ENCODE data around the gene MYBPC3. TPM values are rescaled to one million over a fixed set of nuclear protein-coding genes. Genes with fewer than 3 reads are reported as not detected.
A peak's percentile ranks its signal among the peaks of the same experiment; 100 is the strongest.
"Not testable (repeated sequence)": the region's sequence is repeated elsewhere in the genome, so short reads cannot be mapped to it uniquely, and the experiment has no call there.

MYBPC3 gene
- total RNA-seq, 1 experiment from 2014 or later, result not detected

- TF ChIP-seq, protein P1, sequence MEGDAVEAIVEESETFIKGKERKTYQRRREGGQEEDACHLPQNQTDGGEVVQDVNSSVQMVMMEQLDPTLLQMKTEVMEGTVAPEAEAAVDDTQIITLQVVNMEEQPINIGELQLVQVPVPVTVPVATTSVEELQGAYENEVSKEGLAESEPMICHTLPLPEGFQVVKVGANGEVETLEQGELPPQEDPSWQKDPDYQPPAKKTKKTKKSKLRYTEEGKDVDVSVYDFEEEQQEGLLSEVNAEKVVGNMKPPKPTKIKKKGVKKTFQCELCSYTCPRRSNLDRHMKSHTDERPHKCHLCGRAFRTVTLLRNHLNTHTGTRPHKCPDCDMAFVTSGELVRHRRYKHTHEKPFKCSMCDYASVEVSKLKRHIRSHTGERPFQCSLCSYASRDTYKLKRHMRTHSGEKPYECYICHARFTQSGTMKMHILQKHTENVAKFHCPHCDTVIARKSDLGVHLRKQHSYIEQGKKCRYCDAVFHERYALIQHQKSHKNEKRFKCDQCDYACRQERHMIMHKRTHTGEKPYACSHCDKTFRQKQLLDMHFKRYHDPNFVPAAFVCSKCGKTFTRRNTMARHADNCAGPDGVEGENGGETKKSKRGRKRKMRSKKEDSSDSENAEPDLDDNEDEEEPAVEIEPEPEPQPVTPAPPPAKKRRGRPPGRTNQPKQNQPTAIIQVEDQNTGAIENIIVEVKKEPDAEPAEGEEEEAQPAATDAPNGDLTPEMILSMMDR (IDR thresholded peaks at IDR 0.05; ENCODE audit: unreplicated experiment), result no peak
- Mint-ChIP-seq H3K27me3 (ENCODE audit: insufficient read depth, unreplicated experiment) (no peaks in the 10 kb centered on the region), H3K36me3 (ENCODE audit: insufficient read depth, unreplicated experiment) (peaks cover 33% of the 10 kb centered on the region), H3K27ac (ENCODE audit: low read depth, unreplicated experiment) (peak overlapping the region; percentile 52), H3K9me3 (ENCODE audit: unreplicated experiment) (no peaks in the 10 kb centered on the region), H3K4me1 (ENCODE audit: insufficient read depth, unreplicated experiment) (peaks cover 7% of the 10 kb centered on the region), H3K4me3 (ENCODE audit: unreplicated experiment) (no peak overlapping the region)
- no TSS peak for BruUV-seq (replicated peaks)
- CTCF ChIA-PET, result interaction anchor here (0.6 to 0.9 kb wide), 5 partner anchors 21 to 172 kb away, joined by 3 to 5 read pairs (median 3); partner anchors contain the start of gene RAPSN
- intact Hi-C loops (cut with micrococcal nuclease), result no loop called here
- POLR2A ChIA-PET, result interaction anchor here (0.6 kb wide), 1 partner anchor 10 kb away, joined by 3 read pairs; no protein-coding TSS in a partner anchor
- no peak for DNase-seq (ENCODE audit: unreplicated experiment)
Measured at GRCh38 chr11:47325271-47326041, 27.0 kb downstream of the MYBPC3 start.

DNA sequence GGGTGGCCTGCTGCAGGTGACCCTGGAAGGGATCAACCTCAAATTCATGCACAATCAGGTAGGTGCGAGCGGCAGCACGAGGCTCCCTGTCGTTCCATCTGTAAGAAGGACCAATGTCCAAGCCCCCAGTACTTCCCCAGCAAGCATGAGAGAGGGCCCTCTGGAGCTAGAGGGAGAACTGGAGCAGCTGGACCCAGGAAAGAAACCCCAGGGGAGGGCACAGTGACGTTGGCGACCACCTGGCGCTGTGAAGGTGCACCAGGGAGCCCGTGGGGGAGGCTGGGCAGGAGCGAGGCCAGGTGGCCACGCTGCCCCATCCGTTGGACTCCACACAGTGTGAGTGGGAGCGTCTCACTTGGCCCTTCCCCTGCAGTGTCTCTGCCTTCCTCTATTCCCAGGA is 28.0 kb downstream of the MYBPC3 start:
- Mint-ChIP-seq H3K27ac (ENCODE audit: low read depth, unreplicated experiment) (no peak overlapping the region), H3K36me3 (ENCODE audit: insufficient read depth, unreplicated experiment) (peaks cover 31% of the 10 kb centered on the region), H3K4me3 (ENCODE audit: unreplicated experiment) (no peak overlapping the region), H3K27me3 (ENCODE audit: insufficient read depth, unreplicated experiment) (no peaks in the 10 kb centered on the region), H3K4me1 (ENCODE audit: insufficient read depth, unreplicated experiment) (peaks cover 7% of the 10 kb centered on the region), H3K9me3 (ENCODE audit: unreplicated experiment) (no peaks in the 10 kb centered on the region)
- intact Hi-C loops (cut with micrococcal nuclease), result no loop called here
- ChIA-PET POLR2A (no interaction called here), CTCF (interaction anchor here (0.8 to 1.1 kb wide), 2 partner anchors 30 to 63 kb away, joined by 3 read pairs; no protein-coding TSS in a partner anchor)
- TF ChIP-seq, protein P1 (IDR thresholded peaks at IDR 0.05; ENCODE audit: unreplicated experiment), result no peak
- no peak for DNase-seq (ENCODE audit: unreplicated experiment)
- BruUV-seq (replicated peaks), result no TSS peak

- Mint-ChIP-seq H3K27ac (ENCODE audit: low read depth, unreplicated experiment) (no peak overlapping the region), H3K27me3 (ENCODE audit: insufficient read depth, unreplicated experiment) (no peaks in the 10 kb centered on the region), H3K36me3 (ENCODE audit: insufficient read depth, unreplicated experiment) (peaks cover 69% of the 10 kb centered on the region), H3K4me1 (ENCODE audit: insufficient read depth, unreplicated experiment) (no peaks in the 10 kb centered on the region), H3K4me3 (ENCODE audit: unreplicated experiment) (no peak overlapping the region), H3K9me3 (ENCODE audit: unreplicated experiment) (no peaks in the 10 kb centered on the region)
- intact Hi-C loops (cut with micrococcal nuclease), result no loop called here
- POLR2A ChIA-PET, result no interaction called here
- TF ChIP-seq, protein P1 (IDR thresholded peaks at IDR 0.05; ENCODE audit: unreplicated experiment), result no peak
- CTCF ChIA-PET, result no interaction called here
- BruUV-seq (replicated peaks), result no TSS peak
- no peak for DNase-seq (ENCODE audit: unreplicated experiment)
Measured at GRCh38 chr11:47318166-47318565, 34.3 kb downstream of the MYBPC3 start.

DNA sequence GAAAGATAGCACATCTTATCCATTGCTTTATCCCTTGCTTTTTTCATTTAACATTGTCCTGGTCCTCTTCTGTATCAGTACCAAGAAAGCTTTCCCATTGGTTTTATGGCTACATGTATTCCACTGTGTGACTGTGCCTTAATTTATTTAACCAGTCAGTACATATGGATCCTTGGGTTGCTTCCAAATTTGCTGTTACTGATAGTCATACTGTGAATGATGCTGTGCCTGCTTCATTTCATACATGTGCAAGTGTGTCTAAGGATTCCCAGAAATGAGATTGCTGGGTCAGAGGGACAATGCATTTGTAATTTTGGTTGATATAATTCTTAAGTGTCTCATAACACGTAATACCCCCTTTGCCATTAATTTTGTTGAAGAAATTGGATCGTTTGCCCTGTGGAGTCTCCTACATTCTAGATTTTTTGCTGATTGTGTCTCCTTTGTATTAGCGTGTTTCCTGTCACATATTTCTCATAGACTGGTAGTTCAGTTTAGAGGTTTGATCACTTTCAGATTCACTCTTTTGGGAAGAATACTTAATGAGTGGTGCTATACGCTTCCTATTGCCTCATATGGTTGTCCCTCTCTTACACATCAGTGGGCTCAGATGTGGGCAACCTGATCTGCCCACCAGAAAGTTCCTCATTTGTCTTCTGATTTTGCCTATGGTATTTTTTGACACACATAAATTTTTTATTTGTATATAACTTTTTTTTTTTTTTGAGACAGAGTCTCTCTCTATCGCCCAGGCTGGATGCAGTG is 35.3 kb downstream of the MYBPC3 start:
- TF ChIP-seq, protein P1 (IDR thresholded peaks at IDR 0.05; ENCODE audit: unreplicated experiment), result no peak
- POLR2A ChIA-PET, result no interaction called here

DNA sequence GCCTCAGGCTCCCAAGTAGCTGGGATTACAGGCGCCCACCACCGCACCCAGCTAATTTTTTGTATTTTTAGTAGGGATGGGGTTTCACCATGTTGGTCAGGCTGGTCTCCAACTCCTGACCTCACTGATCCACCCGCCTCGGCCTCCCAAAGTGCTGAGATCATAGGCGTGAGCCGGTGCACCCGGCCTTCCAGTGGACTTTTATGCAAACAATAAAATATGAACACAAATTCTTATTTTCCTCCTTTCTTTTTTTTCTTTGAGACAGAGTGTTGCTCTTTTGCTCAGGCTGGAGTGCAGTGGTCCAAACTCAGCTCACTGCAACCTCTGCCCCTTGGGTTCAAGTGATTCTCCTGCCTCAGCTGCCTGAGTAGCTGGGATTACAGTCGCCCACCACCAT is 36.0 kb downstream of the MYBPC3 start:
- DNase-seq (ENCODE audit: unreplicated experiment); H3K4me3 Mint-ChIP-seq (ENCODE audit: unreplicated experiment); intact Hi-C loops (cut with micrococcal nuclease); H3K9me3 Mint-ChIP-seq (ENCODE audit: unreplicated experiment); BruUV-seq (replicated peaks); H3K27ac Mint-ChIP-seq (ENCODE audit: low read depth, unreplicated experiment); POLR2A ChIA-PET; H3K4me1 Mint-ChIP-seq (ENCODE audit: insufficient read depth, unreplicated experiment); H3K27me3 Mint-ChIP-seq (ENCODE audit: insufficient read depth, unreplicated experiment); CTCF ChIA-PET: not testable (repeated sequence)
- H3K36me3 Mint-ChIP-seq (ENCODE audit: insufficient read depth, unreplicated experiment), result peaks cover 77% of the 10 kb centered on the region

More for the DNA sequence above, 35.3 kb downstream of the MYBPC3 start:
- intact Hi-C loops (cut with micrococcal nuclease), result no loop called here
- H3K27me3 Mint-ChIP-seq (ENCODE audit: insufficient read depth, unreplicated experiment), result no peaks in the 10 kb centered on the region
- no peak overlapping the region for H3K4me3 Mint-ChIP-seq (ENCODE audit: unreplicated experiment)
- H3K4me1 Mint-ChIP-seq (ENCODE audit: insufficient read depth, unreplicated experiment), result no peaks in the 10 kb centered on the region
- H3K9me3 Mint-ChIP-seq (ENCODE audit: unreplicated experiment), result no peaks in the 10 kb centered on the region
- H3K36me3 Mint-ChIP-seq (ENCODE audit: insufficient read depth, unreplicated experiment), result peaks cover 73% of the 10 kb centered on the region
- DNase-seq (ENCODE audit: unreplicated experiment), result no peak
- H3K27ac Mint-ChIP-seq (ENCODE audit: low read depth, unreplicated experiment), result no peak overlapping the region
- no TSS peak for BruUV-seq (replicated peaks)
- CTCF ChIA-PET, result no interaction called here
